Osteoblast (primary cell): ENCODE measurements around the gene ACSL6. TPM values are rescaled to one million over a fixed set of nuclear protein-coding genes. Genes with fewer than 3 reads are reported as not detected.
A peak's percentile ranks its signal among the peaks of the same experiment; 100 is the strongest.

Experiments used
- DNase-seq: peaks from one replicate; pipeline ENCODE4 v3.0.0; 2011; ENCODE audit warnings: low spot score, mixed read lengths; ENCODE audit not compliant: insufficient read length; ENCODE audit errors: missing footprints
- H2AFZ ChIP-seq: 2 replicates; pipeline ENCODE4 v1.6.0; 2011; ENCODE audit warnings: mild to moderate bottlenecking, low read length
- H3K27ac ChIP-seq: 2 replicates; pipeline ENCODE4 v1.5.1; 2011; ENCODE audit warnings: mild to moderate bottlenecking, low read depth, low read length, moderate library complexity
- H3K27me3 ChIP-seq: 2 replicates; pipeline ENCODE4 v1.6.0; 2012; ENCODE audit warnings: mild to moderate bottlenecking, control low read depth, inconsistent platforms, low read length, moderate library complexity; ENCODE audit not compliant: insufficient read depth
- H3K36me3 ChIP-seq: 2 replicates; pipeline ENCODE4 v1.5.1; 2011; ENCODE audit warnings: mild to moderate bottlenecking, low read length, control low read depth, moderate library complexity; ENCODE audit not compliant: insufficient read depth
- H3K4me1 ChIP-seq: 2 replicates; pipeline ENCODE4 v1.5.1; 2011; ENCODE audit warnings: mild to moderate bottlenecking, low read length, control low read depth, moderate library complexity; ENCODE audit not compliant: insufficient read depth
- H3K4me2 ChIP-seq: 2 replicates; pipeline ENCODE4 v1.6.0; 2011; ENCODE audit warnings: mild to moderate bottlenecking, low read length; ENCODE audit not compliant: insufficient read depth
- H3K4me3 ChIP-seq: fragments of 200-600 bp; sonication (generic); 3 replicates; pipeline ENCODE4 v1.5.1; 2012; ENCODE audit warnings: mild to moderate bottlenecking, low read length, inconsistent platforms; ENCODE audit not compliant: insufficient read depth
- H3K79me2 ChIP-seq: 2 replicates; pipeline ENCODE4 v1.6.0; 2012; ENCODE audit warnings: mild to moderate bottlenecking, low read length, control low read depth, inconsistent platforms; ENCODE audit not compliant: insufficient read depth
- H3K9me3 ChIP-seq: 2 replicates; pipeline ENCODE4 v1.5.1; 2011; ENCODE audit warnings: low read depth, low read length, control low read depth
- H4K20me1 ChIP-seq: 2 replicates; pipeline ENCODE4 v1.6.0; 2012; ENCODE audit warnings: mild to moderate bottlenecking, low read length, control low read depth; ENCODE audit not compliant: insufficient read depth
- CTCF ChIP-seq: IDR thresholded peaks from 2 replicates; pipeline ENCODE4 v1.5.1; 2011; ENCODE audit warnings: mild to moderate bottlenecking, low read depth, low read length, moderate library complexity; ENCODE audit errors: extremely low read depth
- total RNA-seq: library from RNA; depleted of rRNA; stranded (reverse); fragments of >200 nt; gene quantifications from 2 replicates; pipeline ENCODE4 v1.2.3, GENCODE V29; 2012

Gene ACSL6
- total RNA-seq, 1 donor, result not detected

GRCh38 chr5:132054697-132055440 is 43.4 kb upstream of the ACSL6 start:
- Histone ChIP-seq H3K9me3 (no peaks in the 10 kb centered on the region), H3K79me2 (no peaks in the 10 kb centered on the region), H2AFZ (no peak overlapping the region), H4K20me1 (no peaks in the 10 kb centered on the region), H3K4me3 (no peak overlapping the region), H3K36me3 (no peaks in the 10 kb centered on the region), H3K27me3 (peaks cover 15% of the 10 kb centered on the region), H3K27ac (no peak overlapping the region), H3K4me1 (no peaks in the 10 kb centered on the region), H3K4me2 (no peak overlapping the region)
- peak; percentile 62 for DNase-seq
- no peak for TF ChIP-seq CTCF

GRCh38 chr5:132054031-132054696 is 42.7 kb upstream of the ACSL6 start:
- H3K4me2 ChIP-seq, result no peak overlapping the region
- peaks cover 15% of the 10 kb centered on the region for H3K27me3 ChIP-seq
- H3K4me3 ChIP-seq, result no peak overlapping the region
- no peaks in the 10 kb centered on the region for H3K79me2 ChIP-seq
- no peak for DNase-seq
- H2AFZ ChIP-seq, result no peak overlapping the region
- no peak for TF ChIP-seq CTCF
- no peaks in the 10 kb centered on the region for H4K20me1 ChIP-seq
- no peaks in the 10 kb centered on the region for H3K4me1 ChIP-seq
- no peaks in the 10 kb centered on the region for H3K9me3 ChIP-seq
- no peaks in the 10 kb centered on the region for H3K36me3 ChIP-seq
- H3K27ac ChIP-seq, result no peak overlapping the region

GRCh38 chr5:132053483-132053882 is 42.0 kb upstream of the ACSL6 start:
- no peak for TF ChIP-seq CTCF
- Histone ChIP-seq H2AFZ (no peak overlapping the region), H3K27ac (no peak overlapping the region), H3K4me3 (no peak overlapping the region), H3K27me3 (peaks cover 13% of the 10 kb centered on the region), H3K4me2 (no peak overlapping the region), H3K36me3 (no peaks in the 10 kb centered on the region), H4K20me1 (no peaks in the 10 kb centered on the region), H3K9me3 (no peaks in the 10 kb centered on the region), H3K79me2 (no peaks in the 10 kb centered on the region), H3K4me1 (no peaks in the 10 kb centered on the region)
- DNase-seq, result no peak

DNA sequence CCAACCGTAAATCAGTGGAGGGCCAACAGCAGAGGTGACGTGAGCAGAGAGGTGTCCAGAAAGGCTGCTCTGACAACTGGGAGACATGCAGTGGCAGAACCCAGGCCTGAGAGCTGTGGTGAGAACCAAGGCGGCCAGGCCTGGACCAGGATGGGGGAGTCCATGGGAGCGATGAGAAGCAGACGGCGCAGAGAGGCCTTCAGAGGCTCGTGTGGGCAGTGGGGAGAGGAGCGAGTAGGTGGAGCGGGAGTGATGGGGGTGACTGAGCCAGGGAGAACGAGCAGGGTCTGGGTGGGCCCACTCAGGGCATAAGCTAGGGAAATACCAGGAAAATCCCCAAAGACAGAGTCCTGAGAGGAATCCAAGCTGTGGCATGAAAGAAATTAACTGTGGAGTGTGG is 41.1 kb upstream of the ACSL6 start:
- Histone ChIP-seq H4K20me1 (no peaks in the 10 kb centered on the region), H3K4me1 (no peaks in the 10 kb centered on the region), H3K9me3 (no peaks in the 10 kb centered on the region), H3K27ac (no peak overlapping the region), H2AFZ (no peak overlapping the region), H3K79me2 (no peaks in the 10 kb centered on the region), H3K27me3 (peaks cover 7% of the 10 kb centered on the region), H3K36me3 (no peaks in the 10 kb centered on the region), H3K4me3 (no peak overlapping the region), H3K4me2 (no peak overlapping the region)
- peak; percentile 31 for DNase-seq
- TF ChIP-seq CTCF, result no peak
